GM19397 (cell line): ENCODE measurements around the gene PLEKHM1.
"Not testable (repeated sequence)": the region's sequence is repeated elsewhere in the genome, so short reads cannot be mapped to it uniquely, and the experiment has no call there.

Source experiments
- ATAC-seq: cut with Tn5 transposase; IDR thresholded peaks from one replicate; pipeline ENCODE4 v1.9.1; 2021; ENCODE audit warnings: mild to moderate bottlenecking, moderate library complexity; ENCODE audit not compliant: unreplicated experiment

PLEKHM1 gene

GRCh38 chr17:45468293-45469203 is 22.0 kb downstream of the PLEKHM1 start:
- not testable (repeated sequence) for ATAC-seq

DNA sequence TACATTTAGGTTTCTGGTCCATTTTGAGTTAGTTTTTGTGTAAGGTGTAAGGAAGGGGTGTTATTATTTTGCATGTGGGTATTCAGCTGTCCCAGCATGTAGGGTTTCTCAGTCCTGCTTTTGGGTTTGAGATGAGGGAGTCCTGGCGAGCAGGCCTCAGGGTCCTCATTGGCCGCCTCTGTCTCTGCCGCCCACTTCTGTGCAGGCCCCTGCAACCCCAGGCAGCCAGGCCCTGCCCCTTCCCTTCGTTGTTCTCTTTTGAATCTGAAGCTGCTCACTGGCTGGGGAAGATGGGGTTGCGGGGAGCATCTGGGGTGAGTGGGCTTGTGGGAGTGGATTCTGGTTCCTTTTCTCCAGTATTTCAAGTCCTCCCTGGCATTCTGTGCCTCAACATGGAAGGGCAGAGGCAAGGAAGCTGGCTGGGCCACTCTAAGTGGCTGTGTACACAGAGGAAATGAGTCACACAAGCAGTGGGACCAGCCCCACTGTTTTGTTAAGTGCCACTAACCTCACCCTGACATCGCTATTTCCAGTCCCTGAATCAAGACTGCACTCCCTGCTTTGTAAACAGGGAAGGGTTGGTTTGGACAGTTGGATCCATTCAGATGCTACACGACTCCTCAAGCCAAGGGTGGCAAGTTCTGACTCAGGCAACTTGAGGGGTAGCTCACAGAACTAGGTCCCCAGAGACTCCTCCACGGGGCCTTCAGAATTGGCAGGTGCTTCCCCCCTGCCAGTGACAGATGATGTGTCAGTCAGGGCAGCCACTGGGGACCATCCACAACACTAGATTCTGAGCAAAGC is 28.8 kb downstream of the PLEKHM1 start:
- peak; percentile 89 for ATAC-seq

GRCh38 chr17:45460422-45460821 is 30.1 kb downstream of the PLEKHM1 start:
- not testable (repeated sequence) for ATAC-seq

GRCh38 chr17:45454341-45454740 is 36.2 kb downstream of the PLEKHM1 start:
- not testable (repeated sequence) for ATAC-seq

- ATAC-seq = not testable (repeated sequence)
Measured at GRCh38 chr17:45453731-45454130, 36.8 kb downstream of the PLEKHM1 start.

GRCh38 chr17:45453225-45453534 is 37.3 kb downstream of the PLEKHM1 start:
- not testable (repeated sequence) for ATAC-seq

GRCh38 chr17:45452329-45453224 is 37.9 kb downstream of the PLEKHM1 start:
- not testable (repeated sequence) for ATAC-seq

DNA sequence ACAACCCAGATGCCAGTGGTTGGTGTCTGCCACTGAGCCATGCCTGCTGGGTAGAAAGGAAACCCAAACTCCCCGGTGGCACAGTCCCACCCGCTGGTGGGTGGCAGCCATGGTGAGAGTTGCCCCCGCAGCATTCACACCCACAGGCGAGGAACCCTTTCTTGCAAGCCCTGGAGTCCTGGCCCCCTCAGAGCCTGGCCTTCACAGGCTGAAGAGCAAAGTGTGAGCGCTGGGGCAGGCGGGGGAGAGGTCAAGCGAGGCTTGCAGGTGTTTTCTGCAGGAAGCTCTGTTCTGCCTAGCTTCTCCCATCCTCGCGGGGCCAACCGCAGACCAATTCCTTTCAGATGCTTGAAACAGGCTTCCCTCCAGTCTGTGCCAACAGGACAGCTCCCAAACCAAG is 38.9 kb downstream of the PLEKHM1 start:
- not testable (repeated sequence) for ATAC-seq

DNA sequence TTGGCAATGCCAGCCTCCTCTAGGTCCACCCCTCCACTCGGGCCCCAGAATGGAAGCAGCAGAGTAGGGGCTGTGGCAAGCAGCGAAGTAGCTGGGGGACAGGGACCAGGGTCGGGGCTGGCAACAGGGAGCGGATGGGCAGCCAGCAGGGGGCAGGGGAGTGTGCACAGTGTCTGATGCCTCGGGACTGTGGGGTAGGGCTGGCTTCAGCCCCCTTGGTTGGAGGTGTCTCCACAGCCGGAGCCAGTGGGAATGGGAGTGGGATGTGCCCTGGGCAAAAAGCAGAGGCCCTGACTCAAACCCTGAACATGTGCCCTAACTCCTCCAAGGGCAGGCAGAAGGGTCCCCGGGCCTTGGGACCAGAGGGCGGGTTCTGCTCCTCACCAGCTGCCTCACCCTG is 39.4 kb downstream of the PLEKHM1 start:
- no peak for ATAC-seq

DNA sequence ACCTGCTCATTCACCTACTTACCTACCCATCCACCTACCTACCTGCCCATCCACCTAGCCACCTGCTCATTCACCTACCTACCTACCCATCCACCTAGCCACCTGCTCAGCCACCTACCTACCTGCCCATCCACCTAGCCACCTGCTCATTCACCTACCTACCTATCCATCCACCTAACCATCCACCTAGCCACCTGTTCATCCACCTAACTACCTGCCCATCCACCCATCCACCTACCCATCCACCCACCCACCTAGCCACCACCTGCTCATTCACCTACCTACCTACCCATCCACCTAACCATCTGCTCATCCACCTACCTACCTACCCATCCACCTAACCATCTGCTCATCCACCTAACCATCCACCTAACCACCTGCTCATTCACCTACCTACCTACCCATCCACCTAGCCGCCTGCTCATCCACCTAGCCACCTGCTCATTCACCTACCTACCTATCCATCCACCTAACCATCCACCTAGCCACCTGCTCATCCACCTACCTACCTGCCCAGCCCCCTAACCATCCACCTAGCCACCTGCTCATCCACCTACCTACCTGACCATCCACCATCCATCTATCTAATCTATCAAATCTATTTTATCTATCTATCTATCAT is 40.7 kb downstream of the PLEKHM1 start:
- not testable (repeated sequence) for ATAC-seq

- not testable (repeated sequence) for ATAC-seq
Measured at GRCh38 chr17:45449260-45449659, 41.3 kb downstream of the PLEKHM1 start.

- ATAC-seq = not testable (repeated sequence)
Measured at GRCh38 chr17:45448483-45448882, 42.0 kb downstream of the PLEKHM1 start.

- not testable (repeated sequence) for ATAC-seq
Measured at GRCh38 chr17:45448066-45448465, 42.5 kb downstream of the PLEKHM1 start.

GRCh38 chr17:45447650-45448049 is 42.9 kb downstream of the PLEKHM1 start:
- ATAC-seq = not testable (repeated sequence)

DNA sequence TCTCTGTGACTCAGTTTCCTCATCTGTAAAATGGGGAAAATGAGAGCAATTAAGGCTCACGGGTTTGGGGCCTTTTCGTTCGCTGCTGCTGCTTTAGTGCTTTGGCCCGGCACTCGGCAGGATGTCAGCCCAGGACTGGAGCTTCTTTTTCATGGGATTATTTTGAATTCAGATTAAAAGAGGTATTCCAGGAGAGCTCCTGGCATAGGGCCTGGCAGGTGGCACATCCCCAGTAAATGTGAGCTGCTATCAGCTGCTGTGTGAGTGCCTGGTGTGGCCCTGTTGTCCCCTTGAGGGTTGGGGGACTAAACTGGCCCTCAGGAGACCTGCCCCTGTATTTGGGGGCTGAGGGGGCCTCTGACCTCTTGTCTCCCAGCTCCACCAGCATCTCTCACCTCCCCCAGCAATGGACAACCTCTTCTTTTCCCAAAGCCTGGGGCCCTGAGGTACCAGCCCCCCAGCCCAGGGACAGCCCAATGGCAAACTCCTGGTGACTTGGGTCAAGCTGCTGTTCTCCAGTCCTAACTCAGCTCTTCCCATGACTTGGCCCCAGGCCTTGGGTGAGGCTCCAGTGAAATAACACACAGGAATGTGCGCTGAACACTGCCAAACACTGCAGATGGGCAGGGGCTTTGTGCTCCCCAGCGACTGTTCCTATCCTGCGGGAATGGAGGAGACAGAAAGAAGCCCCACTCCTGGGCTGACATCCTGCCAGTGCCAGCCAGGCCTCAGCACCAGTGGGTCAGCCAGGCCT is 43.5 kb downstream of the PLEKHM1 start:
- ATAC-seq = not testable (repeated sequence)

DNA sequence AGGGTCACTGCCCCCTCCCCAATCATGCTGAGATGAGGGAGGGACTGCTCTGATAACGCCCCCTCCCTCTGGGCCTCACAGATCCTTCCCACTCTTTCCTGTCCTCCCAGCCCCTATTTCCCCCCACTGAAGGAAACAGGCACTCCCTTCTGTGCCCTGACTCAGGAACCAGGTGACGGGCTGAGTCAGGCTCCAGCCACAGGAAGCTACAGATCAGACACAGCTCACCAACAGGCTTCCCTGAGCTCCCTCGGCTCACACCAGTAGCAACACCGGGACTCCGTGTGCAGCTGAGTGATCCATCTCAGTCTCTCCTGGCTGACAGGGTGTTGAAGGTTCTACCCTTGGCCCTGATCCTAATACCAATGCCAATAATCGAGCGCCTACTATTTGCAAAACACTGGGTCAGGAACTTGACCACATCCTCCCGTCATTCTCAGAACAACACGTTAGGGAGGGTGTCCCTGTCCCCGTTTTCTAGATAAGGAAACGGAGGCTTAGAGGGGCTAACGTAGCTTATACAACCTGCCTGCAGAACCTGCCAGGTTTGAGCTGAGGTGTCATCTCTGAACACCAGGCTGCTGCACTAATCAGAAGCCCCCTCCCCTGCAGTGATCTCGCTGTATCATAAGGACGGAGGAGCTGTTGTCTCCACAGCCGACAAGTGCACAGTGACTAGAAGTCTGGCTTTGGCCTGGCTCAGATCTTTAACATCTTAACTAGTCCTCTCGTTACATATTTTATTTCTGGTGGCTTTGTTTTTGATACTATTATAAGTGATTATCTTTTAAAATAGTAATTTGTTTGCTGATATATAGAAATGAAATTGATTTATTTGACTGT is 44.4 kb downstream of the PLEKHM1 start:
- ATAC-seq = not testable (repeated sequence)

GRCh38 chr17:45444856-45445820 is 45.4 kb downstream of the PLEKHM1 start:
- not testable (repeated sequence) for ATAC-seq
